ENCODE results near the gene TRAK2. TPM values are rescaled to one million over a fixed set of nuclear protein-coding genes. Genes with fewer than 3 reads are reported as not detected.

The TRAK2 gene
- total and polyA plus RNA-seq, 2 of the 8 experiments (the other 6 are each of a cell fraction or from before 2014, with no cell fraction given): 4.5 to 15.7 TPM

GRCh38 chr2:201345625-201346213 is 105.5 kb downstream of the TRAK2 start:
- H4K91ac ChIP-seq (replicated peaks; ENCODE audit: insufficient read length, low read length): no peak overlapping the region
- H3K14ac ChIP-seq (ENCODE audit: insufficient read length): no peak overlapping the region
- no peak overlapping the region for H2BK20ac ChIP-seq (ENCODE audit: low read length)
- no peaks in the 10 kb centered on the region for H3K36me3 ChIP-seq (ENCODE audit: control insufficient read depth in 2 of 4, insufficient read depth in 4 of 4, low read length in 3 of 4)
- H3K4me3 ChIP-seq (ENCODE audit: extremely low read depth in 1 of 4, insufficient read depth in 2 of 4, low read depth in 3 of 4, low read length in 4 of 4): no peak overlapping the region
- H2BK120ac ChIP-seq (replicated peaks; ENCODE audit: low read depth, low read length): no peak overlapping the region
- H2BK5ac ChIP-seq (ENCODE audit: low read depth, low read length): no peak overlapping the region
- H3K4me2 ChIP-seq (ENCODE audit: insufficient read depth in 1 of 2, low read depth in 2 of 2, low read length in 2 of 2): no peak overlapping the region
- H4K5ac ChIP-seq (ENCODE audit: insufficient read length, low read depth, low read length): no peak overlapping the region
- DNase-seq (ENCODE audit: low read depth in 1 of 2, low spot score in 2 of 2): no peak
- H3K56ac ChIP-seq (replicated peaks; ENCODE audit: insufficient read length, low read depth, low read length): no peak overlapping the region
- H4K8ac ChIP-seq (ENCODE audit: extremely low read depth, insufficient read depth, low read length): no peak overlapping the region
- no peak overlapping the region for H3K27ac ChIP-seq (ENCODE audit: low read depth, low read length)
- H3K79me2 ChIP-seq (ENCODE audit: control insufficient read depth in 1 of 2, insufficient read depth in 2 of 2, low read length in 2 of 2): no peaks in the 10 kb centered on the region
- no peak for FAIRE-seq
- no peak overlapping the region for H3K4ac ChIP-seq (replicated peaks; ENCODE audit: insufficient read length, low read depth, low read length)
- 87% methylated on average over 7 of the region's 7 CpGs; no CpG with 5 or more reads in 1 of the 2 experiments for WGBS, 2 experiments (ENCODE audit: extremely low coverage in 1 of 2, insufficient coverage in 1 of 2, insufficient read length in 1 of 2, insufficient replicate concordance in 2 of 2, low coverage in 1 of 2, low lambda C conversion rate in 2 of 2, missing lambda C conversion rate in 1 of 2)
- no peak overlapping the region for H2AK5ac ChIP-seq (ENCODE audit: low read depth, low read length)
- H3K9me3 ChIP-seq (ENCODE audit: insufficient read depth in 2 of 2, low read depth in 1 of 2, low read length in 1 of 2): no peaks in the 10 kb centered on the region
- no peaks in the 10 kb centered on the region for H4K20me1 ChIP-seq (replicated peaks in 1 of 2; ENCODE audit: control insufficient read depth in 1 of 2, insufficient read depth in 2 of 2, low read length in 2 of 2)
- no peak overlapping the region for H2BK12ac ChIP-seq (ENCODE audit: low read depth, low read length)
- H3K4me1 ChIP-seq (replicated peaks in 1 of 4; ENCODE audit: control insufficient read depth in 3 of 4, insufficient read depth in 4 of 4, low read length in 3 of 4): no peaks in the 10 kb centered on the region
- H3K79me1 ChIP-seq (ENCODE audit: low read depth, low read length): no peaks in the 10 kb centered on the region
- no peak overlapping the region for H2AFZ ChIP-seq (ENCODE audit: low read length)
- no peak overlapping the region for H3K23ac ChIP-seq (ENCODE audit: insufficient read length)
- H3K23me2 ChIP-seq (ENCODE audit: low read depth, low read length): no peaks in the 10 kb centered on the region
- H3K18ac ChIP-seq (ENCODE audit: extremely low read depth, low read length): no peak overlapping the region
- POLR2A ChIA-PET (ENCODE audit: partially characterized antibody): no interaction called here
- no peak overlapping the region for H3K9ac ChIP-seq (replicated peaks in 1 of 4; ENCODE audit: extremely low read depth in 1 of 4, low read depth in 3 of 4, low read length in 3 of 4)
- CTCF ChIA-PET (ENCODE audit: partially characterized antibody): interaction anchor here (0.7 to 6.5 kb wide), 11 partner anchors 9 to 152 kb away, joined by 3 to 59 read pairs (median 5); no protein-coding TSS in a partner anchor
- H2BK15ac ChIP-seq (ENCODE audit: low read length): no peak overlapping the region
- H3K27me3 ChIP-seq (replicated peaks in 1 of 4; ENCODE audit: control insufficient read depth in 3 of 4, extremely low read depth in 1 of 4, insufficient read depth in 3 of 4, low read length in 3 of 4): no peaks in the 10 kb centered on the region
- TF ChIP-seq NANOG (IDR thresholded peaks at IDR 0.05; ENCODE audit: insufficient read depth, low read depth, low read length, poor library complexity, severe bottlenecking) (no peak), JUN (IDR thresholded peaks at IDR 0.05; ENCODE audit: low read depth, low read length) (no peak), ATF3 (IDR thresholded peaks at IDR 0.05; ENCODE audit: insufficient read depth, low read depth, low read length) (no peak), E2F6 (IDR thresholded peaks at IDR 0.05) (no peak), TCF12 (IDR thresholded peaks at IDR 0.05; ENCODE audit: low read depth, low read length) (no peak), CREB1 (IDR thresholded peaks at IDR 0.05) (no peak), POLR2A (IDR thresholded peaks at IDR 0.05; ENCODE audit: control extremely low read depth in 1 of 2, low read depth in 2 of 2, low read length in 2 of 2) (no peak), SIRT6 (IDR thresholded peaks at IDR 0.05; ENCODE audit: low read length) (no peak), BACH1 (IDR thresholded peaks at IDR 0.05; ENCODE audit: low read length) (no peak), EGR1 (IDR thresholded peaks at IDR 0.05; ENCODE audit: borderline replicate concordance, low read depth, low read length) (no peak), USF2 (IDR thresholded peaks at IDR 0.05; ENCODE audit: low read length) (no peak)

Measured in H1 (cell line).